Erythroblast (primary cell): ENCODE data around the gene DROSHA.
"Not testable (repeated sequence)": the region's sequence is repeated elsewhere in the genome, so short reads cannot be mapped to it uniquely, and the experiment has no call there.

Source experiments
- DNase-seq, 2 experiments: peaks; one replicate each; lab custom pipeline; 2025; lab: John Stamatoyannopoulos, UW
- GATA1 ChIP-seq: IDR thresholded peaks from 2 replicates; pipeline ENCODE4 v1.6.1; 2011; ENCODE audit warnings: low read depth, mild to moderate bottlenecking, control low read depth, low read length, moderate library complexity
- POLR2A ChIP-seq: IDR thresholded peaks from 2 replicates; pipeline ENCODE4 v1.6.1; 2011; ENCODE audit warnings: mild to moderate bottlenecking, low read length

Gene DROSHA

GRCh38 chr5:31382051-31382878 is 149.6 kb downstream of the DROSHA start:
- TF ChIP-seq POLR2A: no peak
- no peak for TF ChIP-seq GATA1
- no peak for DNase-seq

- DNase-seq: no peak
- TF ChIP-seq GATA1: no peak
- TF ChIP-seq POLR2A: no peak
Measured at GRCh38 chr5:31381299-31381698, 150.6 kb downstream of the DROSHA start.

GRCh38 chr5:31380049-31380448 is 151.8 kb downstream of the DROSHA start:
- TF ChIP-seq GATA1: no peak
- TF ChIP-seq POLR2A: no peak
- DNase-seq: no peak

GRCh38 chr5:31378838-31379237 is 153.1 kb downstream of the DROSHA start:
- no peak for DNase-seq
- TF ChIP-seq POLR2A (no peak), GATA1 (no peak)

- TF ChIP-seq POLR2A (no peak), GATA1 (no peak)
- DNase-seq: no peak
Measured at GRCh38 chr5:31378136-31378535, 153.8 kb downstream of the DROSHA start.

GRCh38 chr5:31377274-31377946 is 154.5 kb downstream of the DROSHA start:
- TF ChIP-seq POLR2A (no peak), GATA1 (no peak)
- no peak for DNase-seq

- TF ChIP-seq GATA1 (no peak), POLR2A (no peak)
- no peak for DNase-seq
Measured at GRCh38 chr5:31375999-31376720, 155.7 kb downstream of the DROSHA start.

GRCh38 chr5:31372124-31372523 is 159.8 kb downstream of the DROSHA start:
- no peak for DNase-seq
- TF ChIP-seq GATA1: no peak
- no peak for TF ChIP-seq POLR2A

- DNase-seq: no peak
- TF ChIP-seq GATA1 (no peak), POLR2A (no peak)
Measured at GRCh38 chr5:31366941-31367340, 165.0 kb downstream of the DROSHA start.

- no peak for DNase-seq
- no peak for TF ChIP-seq GATA1
- no peak for TF ChIP-seq POLR2A
Measured at GRCh38 chr5:31365776-31366175, 166.1 kb downstream of the DROSHA start.

- no peak for DNase-seq
- TF ChIP-seq POLR2A (no peak), GATA1 (no peak)
Measured at GRCh38 chr5:31364881-31365636, 166.8 kb downstream of the DROSHA start.

GRCh38 chr5:31362931-31363568 is 168.8 kb downstream of the DROSHA start:
- DNase-seq: no peak

GRCh38 chr5:31362529-31362900 is 169.4 kb downstream of the DROSHA start:
- no peak for DNase-seq
- no peak for TF ChIP-seq GATA1

More at GRCh38 chr5:31362931-31363568, 168.8 kb downstream of the DROSHA start:
- TF ChIP-seq POLR2A (no peak), GATA1 (no peak)

- not testable (repeated sequence) for DNase-seq
Measured at GRCh38 chr5:31361704-31362528, 170.0 kb downstream of the DROSHA start.
